NCI-H2029 (cell line): Measurements from ENCODE around the gene TAF1D.

Experiments used
- DNase-seq: peaks from one replicate; lab custom pipeline; 2025; lab: John Stamatoyannopoulos, UW

The TAF1D gene

GRCh38 chr11:93720522-93720921, 20.8 kb downstream of the TAF1D start:
- no peak for DNase-seq

DNA sequence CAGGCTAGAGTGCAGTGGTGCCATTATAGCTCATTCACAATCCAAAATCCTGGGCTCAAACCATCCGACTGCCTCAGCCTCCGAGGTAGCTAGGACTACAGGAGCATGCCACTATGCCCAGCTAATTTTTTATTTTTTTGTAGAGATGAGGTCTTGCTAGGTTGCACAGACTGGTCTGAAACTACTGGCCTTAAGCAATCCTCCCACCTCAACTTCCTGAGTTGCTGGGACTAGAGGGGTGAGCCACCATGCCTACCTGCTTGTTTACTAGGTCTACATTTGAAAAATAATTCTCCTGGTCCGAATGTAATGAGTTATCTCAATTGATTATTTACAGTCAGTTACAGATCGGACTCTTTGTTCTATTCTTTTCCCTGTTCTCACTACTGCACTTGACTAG, 22.0 kb downstream of the TAF1D start:
- no peak for DNase-seq

DNA sequence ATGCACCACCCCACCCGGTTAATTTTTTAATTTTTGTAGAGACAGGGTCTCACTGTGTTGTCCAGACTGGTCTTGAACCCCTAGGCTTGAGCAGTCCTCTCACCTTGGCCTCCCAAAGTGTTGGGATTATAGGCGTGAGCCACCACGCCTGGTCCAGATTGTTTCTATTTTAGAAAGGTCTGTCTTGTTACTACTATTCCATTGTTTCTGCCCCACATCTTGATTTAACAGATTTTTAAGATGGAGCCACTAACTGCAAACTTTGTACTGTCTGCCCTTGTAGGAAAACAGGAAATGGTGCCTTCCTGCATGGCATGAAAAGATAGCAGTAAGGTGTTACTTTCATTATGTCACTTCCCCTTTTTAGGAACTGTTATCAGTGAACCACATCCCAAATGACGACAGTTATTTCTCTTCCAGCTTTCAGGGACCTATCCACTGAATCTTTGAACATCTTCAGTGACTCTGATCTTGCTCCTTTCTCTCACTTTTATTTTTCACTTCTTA, 23.2 kb downstream of the TAF1D start:
- no peak for DNase-seq

- DNase-seq: no peak
These were observed 23.8 kb downstream of the TAF1D start for GRCh38 chr11:93717501-93717900.

- DNase-seq: no peak
These were observed 25.4 kb downstream of the TAF1D start for GRCh38 chr11:93715797-93716396.

GRCh38 chr11:93712678-93713077, 28.6 kb downstream of the TAF1D start:
- DNase-seq: no peak

DNA sequence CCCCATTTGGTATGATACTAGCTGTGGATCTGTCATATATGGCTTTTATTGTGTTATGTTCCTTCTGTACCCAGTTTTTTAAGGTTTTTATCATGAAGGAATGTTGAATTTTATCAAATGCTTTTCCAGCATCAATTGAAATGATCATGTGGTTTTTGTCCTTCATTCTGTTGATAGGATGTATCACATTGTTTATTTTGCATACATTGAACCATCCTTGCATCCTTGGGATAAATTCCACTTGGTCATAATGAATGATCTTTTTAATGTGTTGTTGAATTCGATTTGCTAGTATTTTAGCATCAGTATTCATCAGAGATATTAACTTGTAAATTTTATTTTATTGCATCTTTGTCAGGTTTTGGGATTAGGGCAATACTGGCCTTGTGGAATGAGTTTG, 31.1 kb downstream of the TAF1D start:
- DNase-seq: no peak

DNA sequence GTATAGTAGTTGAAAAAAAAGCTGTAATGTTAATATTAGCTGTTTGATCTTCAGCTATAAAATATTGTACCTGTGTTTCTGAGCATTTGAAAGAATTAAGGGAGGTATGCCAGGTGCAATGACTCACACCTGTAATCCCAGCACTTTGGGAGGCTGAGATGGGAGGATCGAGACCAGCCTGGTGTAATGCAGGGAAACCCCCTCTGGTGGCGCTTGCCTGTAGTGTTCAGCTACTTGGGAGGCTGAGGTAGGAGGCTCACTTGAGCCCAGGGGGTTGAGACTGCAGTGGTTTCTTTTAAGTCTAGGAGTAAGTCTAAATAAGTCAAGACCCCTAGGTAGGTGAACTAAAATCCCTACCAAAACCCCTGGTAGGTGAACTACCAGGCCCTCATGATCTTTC, 37.1 kb downstream of the TAF1D start:
- no peak for DNase-seq

- DNase-seq: no peak
These were observed 40.5 kb downstream of the TAF1D start for GRCh38 chr11:93700830-93701229.

DNA sequence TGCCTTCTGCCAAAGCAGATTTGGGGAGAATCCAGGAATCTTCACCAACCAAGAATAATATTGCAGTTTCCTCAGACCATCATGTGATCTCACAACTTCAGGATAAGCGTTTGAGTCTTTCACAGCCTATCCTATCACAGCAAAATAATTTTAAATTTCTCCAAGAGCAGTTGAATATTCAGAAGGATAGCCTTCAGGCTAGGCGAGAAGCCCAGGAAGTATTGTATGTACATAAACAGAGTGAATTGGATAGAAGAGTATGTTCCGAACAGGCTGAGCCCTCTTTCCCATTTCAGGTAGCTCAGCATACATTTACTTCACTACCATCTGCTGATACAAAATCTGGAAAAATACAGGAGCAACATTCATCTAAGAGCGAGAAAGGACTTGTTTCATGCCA, 43.7 kb downstream of the TAF1D start:
- no peak for DNase-seq

- no peak for DNase-seq
These were observed 46.7 kb downstream of the TAF1D start for GRCh38 chr11:93694557-93694956.

- DNase-seq: no peak
These were observed 47.2 kb downstream of the TAF1D start for GRCh38 chr11:93694109-93694508.

DNA sequence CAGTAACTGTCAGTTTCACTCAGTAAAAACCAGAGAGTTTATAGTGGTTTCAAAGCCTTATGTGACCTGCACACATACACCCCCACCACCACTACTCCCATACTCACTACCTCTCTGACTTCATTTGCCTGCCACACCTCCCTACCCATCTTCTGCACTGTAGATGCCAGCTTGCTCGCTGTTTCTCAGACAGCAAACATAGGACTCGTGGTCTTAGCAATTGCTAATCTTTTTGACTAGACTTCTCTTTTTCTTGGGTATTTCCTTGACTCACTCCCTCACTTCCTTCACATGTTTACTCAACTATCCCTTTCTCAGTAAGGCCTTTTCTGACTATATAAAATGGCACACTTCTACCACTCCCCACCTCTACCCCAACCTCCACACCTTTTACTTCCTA, 52.1 kb downstream of the TAF1D start:
- no peak for DNase-seq

DNA sequence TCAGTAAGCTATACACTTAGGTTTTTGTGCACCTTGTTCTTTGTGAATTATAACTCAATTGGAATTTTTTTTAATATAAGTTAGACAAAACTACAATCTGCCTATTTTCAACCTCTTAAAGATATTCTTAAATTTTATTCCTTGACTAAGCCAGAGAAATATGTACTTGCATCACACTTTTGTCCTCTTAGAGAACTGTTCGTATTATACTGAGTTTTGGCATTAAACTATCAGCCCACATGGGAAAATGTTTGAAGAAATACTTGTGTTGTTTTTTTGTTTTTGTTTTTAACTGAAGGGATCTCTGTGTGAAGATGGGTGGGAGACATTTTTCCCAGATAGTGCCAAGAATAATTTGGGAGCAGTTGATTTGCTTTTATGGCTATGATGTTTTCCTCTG, 54.5 kb downstream of the TAF1D start:
- DNase-seq: no peak

DNA sequence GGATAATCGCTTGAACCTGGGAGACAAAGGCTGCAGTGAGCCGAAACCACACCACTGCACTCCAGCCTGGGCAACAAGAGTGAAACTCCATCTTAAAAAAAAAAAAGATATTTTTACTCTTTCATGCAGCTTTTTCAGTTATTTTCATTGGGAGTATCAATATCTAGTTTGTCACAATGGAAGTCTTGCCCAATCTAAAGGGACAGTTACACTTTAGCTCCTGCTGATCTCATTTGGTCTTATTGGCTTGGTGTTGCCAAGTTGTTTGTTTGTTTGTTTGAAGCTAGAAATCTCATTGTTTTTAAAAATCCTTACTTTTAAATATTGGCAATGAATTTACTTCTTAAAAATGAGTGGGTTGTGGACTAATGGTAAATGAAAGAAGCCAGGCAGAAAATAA, 55.1 kb downstream of the TAF1D start:
- no peak for DNase-seq
